T47D (cell line): ENCODE results near the gene MBTPS2.
"Not testable (repeated sequence)": the region's sequence is repeated elsewhere in the genome, so short reads cannot be mapped to it uniquely, and the experiment has no call there.

ENCODE experiments used
- DNase-seq, 2 experiments: peaks; one replicate each; pipeline versions ENCODE4 v3.0.0 to v3.0.0-alpha.2; 2011 to 2012; ENCODE audit warnings: low read depth in 1 of 2, low spot score in 1 of 2
- JUND ChIP-seq: IDR thresholded peaks from 2 replicates; pipeline ENCODE4 v1.6.1; 2012; ENCODE audit warnings: low read depth
- in situ Hi-C: cut with HindIII; loops from 2 replicates; pipeline ENCODE4 v1.10.0; 2016; ENCODE audit warnings: low sequenced_read_pairs, low pct_unique_long_range_greater_than_20kb

Gene MBTPS2

GRCh38 chrX:21839334-21840192, at the start of gene MBTPS2:
MBTPS2 (plus strand) TSS chrX:21839617; CDS start chrX:21839735, 118 bp downstream.
- TF ChIP-seq JUND, result no peak
- DNase-seq, result peak; percentile 11 to 92
- in situ Hi-C loops, result no loop called here

- no peak for TF ChIP-seq JUND
- no peak for DNase-seq
- in situ Hi-C loops, result no loop called here
Measured at GRCh38 chrX:21798677-21799219, 40.7 kb upstream of the MBTPS2 start.

GRCh38 chrX:21799767-21800166, 39.6 kb upstream of the MBTPS2 start:
- in situ Hi-C loops, result no loop called here
- DNase-seq, result no peak
- TF ChIP-seq JUND, result no peak

- in situ Hi-C loops, result no loop called here
- no peak for DNase-seq
- TF ChIP-seq JUND, result no peak
Measured at GRCh38 chrX:21800344-21800770, 39.1 kb upstream of the MBTPS2 start.

- no peak for DNase-seq
- no peak for TF ChIP-seq JUND
- in situ Hi-C loops, result no loop called here
Measured at GRCh38 chrX:21802054-21802670, 37.3 kb upstream of the MBTPS2 start.

GRCh38 chrX:21802839-21803238, 36.6 kb upstream of the MBTPS2 start:
- no peak for TF ChIP-seq JUND
- in situ Hi-C loops, result no loop called here
- no peak for DNase-seq

- no peak for DNase-seq
- in situ Hi-C loops, result no loop called here
- TF ChIP-seq JUND, result no peak
Measured at GRCh38 chrX:21806691-21807090, 32.7 kb upstream of the MBTPS2 start.

GRCh38 chrX:21811832-21812231, 27.6 kb upstream of the MBTPS2 start:
- in situ Hi-C loops, result no loop called here
- no peak for TF ChIP-seq JUND

GRCh38 chrX:21812628-21813027, 26.8 kb upstream of the MBTPS2 start:
- TF ChIP-seq JUND, result no peak
- no peak for DNase-seq
- in situ Hi-C loops, result no loop called here

More at GRCh38 chrX:21811832-21812231, 27.6 kb upstream of the MBTPS2 start:
- DNase-seq, result no peak

- TF ChIP-seq JUND, result no peak
- in situ Hi-C loops, result no loop called here
- DNase-seq, result peak; percentile 2
Measured at GRCh38 chrX:21813612-21814368, 25.6 kb upstream of the MBTPS2 start.

GRCh38 chrX:21816136-21816535, 23.3 kb upstream of the MBTPS2 start:
- in situ Hi-C loops, result no loop called here
- TF ChIP-seq JUND, result no peak
- no peak for DNase-seq

- in situ Hi-C loops, DNase-seq: not testable (repeated sequence)
Measured at GRCh38 chrX:21820170-21820569, 19.2 kb upstream of the MBTPS2 start.

- no peak for DNase-seq
- in situ Hi-C loops, result no loop called here
- TF ChIP-seq JUND, result no peak
Measured at GRCh38 chrX:21821875-21822274, 17.5 kb upstream of the MBTPS2 start.
